Uterus (tissue), 4 donors: Measurements from ENCODE around the gene MYO1G. TPM values are rescaled to one million over a fixed set of nuclear protein-coding genes. Genes with fewer than 3 reads are reported as not detected.
A peak's percentile ranks its signal among the peaks of the same experiment; 100 is the strongest.

ENCODE experiments used
- DNase-seq, 2 donors: peaks; one replicate each; pipeline ENCODE4 v3.0.0-alpha.2; 2019 to 2020
- H3K27ac ChIP-seq, 2 donors: fragments of 200-600 bp; sonication (generic); 1 replicate in 1 of 2; 2 replicates in 1 of 2; pipeline ENCODE4 v1.5.1; 2016 to 2018
- H3K27me3 ChIP-seq, 2 donors: fragments of 200-600 bp; sonication (generic); one replicate each; pipeline ENCODE4 v1.5.1; 2018 to 2019; ENCODE audit warnings: control low read depth in 1 of 2
- H3K36me3 ChIP-seq, 2 donors: fragments of 200-600 bp; sonication (generic); one replicate each; pipeline ENCODE4 v1.5.1; 2019; ENCODE audit warnings: control low read depth in 1 of 2
- H3K4me1 ChIP-seq, 2 donors: fragments of 200-600 bp; sonication (generic); one replicate each; pipeline ENCODE4 v1.5.1; 2018 to 2019; ENCODE audit warnings: control low read depth in 1 of 2
- H3K4me3 ChIP-seq, 2 donors: fragments of 200-600 bp; sonication (generic); 1 replicate in 1 of 2; 2 replicates in 1 of 2; pipeline ENCODE4 v1.5.1; 2018 to 2019; ENCODE audit warnings: mild to moderate bottlenecking in 1 of 2
- H3K9me3 ChIP-seq, 2 donors: fragments of 200-600 bp; sonication (generic); one replicate each; pipeline ENCODE4 v1.5.1; 2019; ENCODE audit warnings: control low read depth in 1 of 2
- POLR2A ChIP-seq, 2 donors: fragments of 450-650 bp; IDR thresholded peaks; one replicate each; pipeline ENCODE4 v1.6.1; 2016; ENCODE audit warnings: antibody characterized with exemption in 2 of 2, mild to moderate bottlenecking in 1 of 2, moderate library complexity in 1 of 2
- intact Hi-C: fragments of 100-400 bp; cut with DNase I; formaldehyde crosslinking; loops from one replicate; pipeline ENCODE4 v1.15.1; 2023; ENCODE audit warnings: low total_unique reads
- total RNA-seq, 4 donors: library from RNA; depleted of rRNA in 3 of 4; stranded (reverse); fragments of >200 nt in 3 of 4; gene quantifications; one replicate each; pipeline versions ENCODE4 v1.1.0 to v1.2.4, GENCODE V29; 2014 to 2023
- TF ChIP-seq, protein P1 (sequence below), 4 experiments: fragments of 200-600 bp in 2 of 4; fragments of 450-650 bp in 2 of 4; sonication (generic) in 2 of 4; IDR thresholded peaks; one replicate each; pipeline ENCODE4 v1.5.1; 2016 to 2019; ENCODE audit warnings: antibody characterized with exemption in 4 of 4, mild to moderate bottlenecking in 2 of 4, moderate library complexity in 1 of 4
- donor health status: DM: yes; HTN: yes; CAD: no.

The MYO1G gene
- total RNA-seq, 4 donors from 2014 or later, result 0.59 to 3.1 (median 1.2) TPM

DNA sequence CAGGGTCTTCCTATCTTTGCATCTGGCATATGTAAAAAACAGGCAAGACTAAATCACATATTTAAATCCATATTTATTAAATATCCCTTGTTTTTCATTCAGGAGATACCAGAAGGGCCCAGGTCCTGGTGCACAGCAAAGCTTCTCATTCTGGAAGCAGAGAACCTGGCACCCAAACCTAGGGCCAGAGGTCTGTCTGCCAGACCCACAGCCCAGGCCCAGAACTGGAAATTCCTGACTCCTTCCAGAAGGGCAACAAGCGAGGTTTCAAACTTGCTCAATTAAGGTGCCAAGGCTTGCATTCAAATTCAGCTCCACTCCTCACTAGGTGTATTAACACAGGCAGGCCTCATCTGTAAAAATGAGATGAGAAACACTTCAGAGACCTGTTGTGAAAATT lies 4.2 kb upstream of the MYO1G start:
- Histone ChIP-seq H3K9me3 (no peaks in the 10 kb centered on the region), H3K4me1 (no peaks in the 10 kb centered on the region), H3K27ac (no peak overlapping the region), H3K36me3 (no peaks in the 10 kb centered on the region), H3K4me3 (no peak overlapping the region), H3K27me3 (no peaks in the 10 kb centered on the region)
- intact Hi-C loops, result loop anchor here (10.0 kb wide), 1 partner anchor 408 kb away; the partner anchor contains the start of gene DDX56
- TF ChIP-seq, protein P1, sequence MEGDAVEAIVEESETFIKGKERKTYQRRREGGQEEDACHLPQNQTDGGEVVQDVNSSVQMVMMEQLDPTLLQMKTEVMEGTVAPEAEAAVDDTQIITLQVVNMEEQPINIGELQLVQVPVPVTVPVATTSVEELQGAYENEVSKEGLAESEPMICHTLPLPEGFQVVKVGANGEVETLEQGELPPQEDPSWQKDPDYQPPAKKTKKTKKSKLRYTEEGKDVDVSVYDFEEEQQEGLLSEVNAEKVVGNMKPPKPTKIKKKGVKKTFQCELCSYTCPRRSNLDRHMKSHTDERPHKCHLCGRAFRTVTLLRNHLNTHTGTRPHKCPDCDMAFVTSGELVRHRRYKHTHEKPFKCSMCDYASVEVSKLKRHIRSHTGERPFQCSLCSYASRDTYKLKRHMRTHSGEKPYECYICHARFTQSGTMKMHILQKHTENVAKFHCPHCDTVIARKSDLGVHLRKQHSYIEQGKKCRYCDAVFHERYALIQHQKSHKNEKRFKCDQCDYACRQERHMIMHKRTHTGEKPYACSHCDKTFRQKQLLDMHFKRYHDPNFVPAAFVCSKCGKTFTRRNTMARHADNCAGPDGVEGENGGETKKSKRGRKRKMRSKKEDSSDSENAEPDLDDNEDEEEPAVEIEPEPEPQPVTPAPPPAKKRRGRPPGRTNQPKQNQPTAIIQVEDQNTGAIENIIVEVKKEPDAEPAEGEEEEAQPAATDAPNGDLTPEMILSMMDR (IDR thresholded peaks at IDR 0.05), result no peak
- TF ChIP-seq POLR2A (IDR thresholded peaks at IDR 0.05), result no peak
- no peak for DNase-seq

- Histone ChIP-seq H3K4me1 (no peaks in the 10 kb centered on the region), H3K9me3 (no peaks in the 10 kb centered on the region), H3K36me3 (no peaks in the 10 kb centered on the region), H3K27ac (no peak overlapping the region), H3K4me3 (no peak overlapping the region), H3K27me3 (no peaks in the 10 kb centered on the region)
- DNase-seq, result no peak
- intact Hi-C loops, result loop anchor here (10.0 kb wide), 1 partner anchor 408 kb away; the partner anchor contains the start of gene DDX56
- TF ChIP-seq, protein P1 (IDR thresholded peaks at IDR 0.05), result no peak
- TF ChIP-seq POLR2A (IDR thresholded peaks at IDR 0.05), result no peak
These were observed 3.7 kb upstream of the MYO1G start for GRCh38 chr7:44982535-44982923.

DNA sequence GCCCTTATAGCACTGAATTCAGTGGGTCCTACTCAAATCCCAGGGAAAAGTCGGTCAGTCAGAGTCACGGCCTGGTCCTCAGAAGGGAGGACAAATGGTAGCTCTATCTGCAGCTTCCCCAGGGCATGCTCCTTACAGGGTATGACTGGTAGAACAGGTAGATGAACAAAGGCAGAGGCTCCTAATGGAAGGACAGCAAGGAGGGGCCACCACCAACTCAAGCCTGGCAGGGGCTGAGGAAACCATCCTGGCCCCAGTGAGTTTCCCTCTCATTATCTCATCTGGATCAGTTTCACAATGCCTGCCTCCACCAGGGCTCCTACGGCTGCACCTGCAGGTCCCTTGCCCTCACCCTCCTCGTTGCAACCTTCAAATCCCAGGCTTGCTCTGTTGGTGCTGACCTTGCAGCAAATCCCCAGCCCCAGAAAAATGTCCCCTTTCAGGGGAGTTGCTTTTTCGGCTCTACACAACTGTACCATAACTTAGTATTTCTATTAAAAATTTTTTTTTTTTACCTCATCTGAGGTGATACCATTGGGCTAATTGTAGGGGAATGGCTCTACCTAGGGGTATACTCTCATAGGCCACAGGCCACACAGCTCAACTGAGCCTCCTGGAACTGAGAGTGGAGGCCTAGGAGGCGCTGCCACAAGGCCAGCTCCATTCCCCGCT lies 2.4 kb upstream of the MYO1G start:
- Histone ChIP-seq H3K27me3 (no peaks in the 10 kb centered on the region), H3K4me1 (no peaks in the 10 kb centered on the region), H3K27ac (peak overlapping the region in 1 of 2 donors; percentile 40), H3K36me3 (no peaks in the 10 kb centered on the region), H3K9me3 (no peaks in the 10 kb centered on the region), H3K4me3 (no peak overlapping the region)
- no peak for DNase-seq
- TF ChIP-seq POLR2A (IDR thresholded peaks at IDR 0.05), result no peak
- TF ChIP-seq, protein P1 (IDR thresholded peaks at IDR 0.05), result no peak
- intact Hi-C loops, result loop anchor here (10.0 kb wide), 1 partner anchor 406 kb away; the partner anchor contains the start of gene DDX56

DNA sequence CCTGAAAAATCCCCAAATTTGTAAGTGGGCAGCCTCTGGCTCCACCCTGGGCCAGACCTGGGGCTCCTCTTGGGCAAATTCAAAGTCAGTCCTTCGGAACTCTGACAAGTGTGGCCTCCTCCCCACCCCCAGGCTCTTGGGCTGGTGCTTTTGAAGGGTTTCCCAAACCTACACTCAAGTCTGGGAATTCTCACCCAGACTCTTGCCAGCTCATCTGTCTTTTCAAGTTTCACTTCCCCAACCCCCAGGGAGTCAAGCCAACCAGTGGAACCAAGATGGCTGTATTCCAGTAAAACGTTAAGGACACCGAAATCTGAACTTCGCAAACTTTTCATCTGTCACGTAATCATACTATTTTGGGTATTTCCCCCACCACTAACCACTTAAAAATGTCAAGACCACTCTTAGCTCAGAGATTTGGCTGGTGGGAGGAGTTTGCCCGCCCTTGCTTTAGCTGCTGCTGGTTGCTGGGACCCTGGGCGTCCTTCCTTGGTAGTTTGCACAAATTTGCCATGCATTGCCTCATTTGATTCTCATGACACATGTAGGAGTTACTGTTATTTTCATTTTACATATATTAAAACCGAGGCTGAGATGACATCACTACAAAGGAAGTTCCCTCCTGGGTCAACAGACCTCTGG lies 1.7 kb upstream of the MYO1G start:
- Histone ChIP-seq H3K27ac (peak overlapping the region in 1 of 2 donors; percentile 40), H3K4me1 (no peaks in the 10 kb centered on the region), H3K27me3 (no peaks in the 10 kb centered on the region), H3K36me3 (no peaks in the 10 kb centered on the region), H3K4me3 (no peak overlapping the region), H3K9me3 (no peaks in the 10 kb centered on the region)
- intact Hi-C loops, result loop anchor here (10.0 kb wide), 1 partner anchor 406 kb away; the partner anchor contains the start of gene DDX56
- no peak for DNase-seq
- no peak for TF ChIP-seq POLR2A (IDR thresholded peaks at IDR 0.05)
- TF ChIP-seq, protein P1 (IDR thresholded peaks at IDR 0.05), result no peak
